ENCODE data around the gene VWA3B. TPM values are rescaled to one million over a fixed set of nuclear protein-coding genes. Genes with fewer than 3 reads are reported as not detected.
"Not testable (repeated sequence)": the region's sequence is repeated elsewhere in the genome, so short reads cannot be mapped to it uniquely, and the experiment has no call there.

The VWA3B gene
- total RNA-seq, 1 donor from 2014 or later, result under 0.01 TPM

DNA sequence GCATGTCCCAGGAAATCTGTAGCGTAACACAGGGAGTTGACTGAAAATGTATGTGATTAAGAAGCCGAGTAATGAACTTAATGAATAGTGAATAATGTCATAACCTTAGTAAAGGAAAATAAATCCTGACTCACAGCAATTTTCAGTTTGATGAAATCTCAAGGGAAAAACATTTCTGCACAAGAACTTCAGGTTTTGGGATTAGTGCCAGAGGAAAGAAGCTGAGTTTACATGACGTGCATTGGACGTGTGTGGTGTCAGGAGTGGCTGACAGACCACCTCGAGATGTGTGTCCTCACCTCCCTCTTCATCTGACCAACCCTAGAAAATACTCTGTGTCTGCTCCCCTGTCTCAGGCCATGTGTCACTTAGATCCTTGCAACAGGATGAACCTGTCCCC is 39.1 kb downstream of the VWA3B start:
- DNase-seq (ENCODE audit: low spot score in 2 of 2) (no peak), FAIRE-seq (no peak)

DNA sequence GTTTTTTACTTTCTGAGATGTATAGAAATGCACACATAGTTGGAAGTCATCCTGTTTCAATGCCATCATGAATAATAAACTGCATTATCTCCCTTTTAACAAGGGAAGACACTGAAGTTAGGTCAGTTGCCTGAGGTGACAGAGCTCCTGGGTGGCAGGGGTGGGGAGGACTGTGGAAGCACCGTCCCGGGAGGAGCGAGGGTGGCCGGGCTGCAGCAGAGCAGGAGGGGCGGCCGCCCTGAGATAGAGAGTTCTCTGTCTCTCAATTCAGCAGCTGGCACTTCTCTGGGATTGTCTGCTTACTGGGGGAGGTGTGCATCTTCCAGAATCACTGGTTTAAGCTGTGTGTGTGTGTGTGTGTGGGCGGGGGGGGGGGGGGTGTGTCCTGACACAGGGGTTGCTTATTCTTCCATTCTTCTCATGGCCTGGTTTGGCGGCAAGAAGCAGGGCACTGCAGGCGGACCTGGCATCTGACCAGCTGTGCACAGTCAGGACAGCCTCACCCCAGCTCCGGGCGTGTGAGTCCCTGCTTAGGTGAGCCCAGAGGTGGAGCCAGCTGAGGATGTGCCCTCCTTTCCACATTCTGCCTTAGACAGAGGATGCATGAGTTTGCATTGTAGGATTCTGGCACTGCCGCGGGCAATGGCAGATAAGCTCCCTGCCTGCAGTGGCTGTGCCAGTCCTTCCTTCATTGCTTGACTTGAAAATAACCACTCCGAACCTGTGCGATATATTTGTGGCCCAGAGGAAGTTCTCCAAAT is 40.4 kb downstream of the VWA3B start:
- no peak for FAIRE-seq
- DNase-seq (ENCODE audit: low spot score in 2 of 2), result no peak

DNA sequence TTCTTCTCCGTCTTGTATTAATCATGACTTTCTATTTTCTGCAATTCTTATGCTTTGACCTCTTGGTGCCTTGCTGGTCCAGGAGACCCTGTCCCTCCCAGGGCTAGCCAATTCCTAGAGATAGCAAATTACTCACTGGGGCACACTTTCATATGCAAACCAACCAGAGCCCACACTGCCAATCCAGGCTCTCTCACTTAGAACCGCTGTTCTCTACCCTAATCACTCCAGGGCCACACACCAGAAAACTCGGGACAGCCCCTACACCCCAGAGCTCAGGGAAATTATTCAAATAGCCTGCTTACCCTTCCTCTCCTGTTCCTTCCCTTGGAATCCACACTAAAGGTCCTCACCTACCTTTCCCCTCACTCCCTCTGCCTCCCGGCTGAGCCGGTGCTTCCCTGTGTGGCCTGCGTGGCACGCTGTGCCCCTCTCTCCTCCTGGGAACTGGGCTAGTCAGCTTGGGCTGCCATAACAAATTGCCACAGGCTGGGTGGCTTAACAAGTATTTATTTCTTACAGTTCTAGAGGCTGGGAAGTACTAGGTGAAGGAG is 41.7 kb downstream of the VWA3B start:
- FAIRE-seq (no peak), DNase-seq (ENCODE audit: low spot score in 2 of 2) (no peak)

DNA sequence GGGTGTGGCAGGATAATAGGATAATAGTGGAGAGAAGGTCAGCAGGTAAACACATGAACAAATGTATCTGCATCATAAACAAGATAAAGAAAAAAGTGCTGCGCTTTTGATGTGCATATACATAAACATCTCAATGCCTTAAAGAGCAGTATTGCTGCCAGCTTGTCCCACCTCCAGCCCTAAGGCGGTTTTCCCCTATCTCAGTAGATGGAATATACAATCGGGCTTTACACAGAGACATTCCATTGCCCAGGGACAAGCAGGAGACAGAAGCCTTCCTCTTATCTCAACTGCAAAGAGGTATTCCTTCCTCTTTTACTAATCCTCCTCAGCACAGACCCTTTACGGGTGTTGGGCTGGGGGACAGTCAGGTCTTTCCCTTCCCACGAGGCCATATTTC is 43.1 kb downstream of the VWA3B start:
- FAIRE-seq; DNase-seq (ENCODE audit: low spot score in 2 of 2): not testable (repeated sequence)

DNA sequence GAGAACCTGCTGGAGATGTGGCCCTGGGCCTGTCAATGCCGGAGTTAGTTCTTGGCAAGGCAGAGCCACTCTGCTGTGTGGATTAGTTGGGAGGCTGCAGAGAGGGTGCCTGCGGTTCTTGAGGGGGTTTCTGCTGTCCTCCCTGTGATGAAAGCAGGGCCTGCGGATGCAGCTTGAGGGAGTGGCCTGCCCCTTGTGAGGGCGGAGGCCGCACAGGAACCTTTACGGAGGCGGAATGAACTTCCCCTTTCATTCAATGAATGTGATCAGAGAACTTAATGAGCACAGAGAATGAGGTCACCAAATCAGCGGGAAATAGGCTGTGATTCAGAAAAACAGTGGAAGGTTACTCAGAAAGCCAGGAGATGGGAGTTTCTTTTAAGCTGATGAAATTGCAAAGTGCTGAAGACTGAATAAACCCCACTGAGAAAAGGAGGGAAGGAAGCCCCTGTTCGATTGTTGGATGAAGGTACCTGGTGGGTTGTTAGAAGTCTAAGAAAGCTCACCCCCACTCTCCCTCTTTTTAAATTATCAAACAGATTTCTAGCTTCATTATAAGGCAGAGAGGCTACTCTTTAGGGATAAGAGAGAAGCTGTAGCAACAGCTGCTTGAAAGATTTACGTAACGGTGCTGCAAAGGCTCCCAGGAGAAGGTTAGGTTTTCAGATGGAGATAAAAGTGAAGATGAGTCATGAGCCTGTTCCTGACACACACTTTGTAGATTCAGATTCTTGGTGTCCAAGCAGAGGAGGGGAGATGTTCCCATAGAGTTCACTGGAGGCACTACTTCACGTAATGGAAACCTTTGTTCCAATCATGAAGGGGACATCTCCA is 47.4 kb downstream of the VWA3B start:
- DNase-seq (ENCODE audit: low spot score in 2 of 2) (peak in 1 of 2 donors; percentile 55), FAIRE-seq (no peak)

DNA sequence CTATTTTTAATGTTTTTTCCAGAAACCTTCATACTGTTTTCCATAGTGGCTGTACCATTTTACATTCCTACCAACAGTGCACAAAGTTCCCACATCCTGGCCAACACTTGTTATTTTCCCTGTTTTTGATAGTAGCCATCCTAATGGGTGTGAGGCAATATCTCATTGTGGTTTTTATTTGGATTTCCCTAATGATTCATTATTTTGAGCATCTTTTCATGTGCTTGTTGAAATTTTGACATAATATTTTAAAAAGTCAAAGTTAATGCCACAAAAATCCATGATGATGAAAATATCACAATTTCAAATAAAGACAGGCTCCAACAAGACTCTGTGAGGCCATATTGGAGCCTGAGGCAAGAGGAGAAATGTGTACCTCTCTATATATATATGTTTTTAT is 50.2 kb downstream of the VWA3B start:
- FAIRE-seq, result no peak
- no peak for DNase-seq (ENCODE audit: low spot score in 2 of 2)

DNA sequence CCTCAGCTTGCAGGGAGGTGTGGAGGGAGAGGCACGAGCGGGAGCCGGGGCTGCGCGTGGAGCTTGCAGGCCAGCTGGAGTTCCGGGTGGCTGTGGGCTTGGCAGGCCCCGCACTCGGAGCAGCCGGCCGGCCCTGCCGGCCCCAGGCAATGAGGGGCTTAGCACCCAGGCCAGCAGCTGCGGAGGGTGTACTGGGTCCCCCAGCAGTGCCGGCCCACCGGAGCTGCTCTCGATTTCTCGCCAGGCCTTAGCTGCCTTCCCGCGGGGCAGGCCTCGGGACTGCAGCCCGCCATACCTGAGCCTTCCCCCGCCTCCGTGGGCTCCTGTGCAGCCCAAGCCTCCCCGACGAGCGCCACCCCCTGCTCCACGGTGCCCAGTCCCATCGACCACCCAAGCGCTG is 52.0 kb downstream of the VWA3B start:
- FAIRE-seq; DNase-seq (ENCODE audit: low spot score in 2 of 2): not testable (repeated sequence)

DNA sequence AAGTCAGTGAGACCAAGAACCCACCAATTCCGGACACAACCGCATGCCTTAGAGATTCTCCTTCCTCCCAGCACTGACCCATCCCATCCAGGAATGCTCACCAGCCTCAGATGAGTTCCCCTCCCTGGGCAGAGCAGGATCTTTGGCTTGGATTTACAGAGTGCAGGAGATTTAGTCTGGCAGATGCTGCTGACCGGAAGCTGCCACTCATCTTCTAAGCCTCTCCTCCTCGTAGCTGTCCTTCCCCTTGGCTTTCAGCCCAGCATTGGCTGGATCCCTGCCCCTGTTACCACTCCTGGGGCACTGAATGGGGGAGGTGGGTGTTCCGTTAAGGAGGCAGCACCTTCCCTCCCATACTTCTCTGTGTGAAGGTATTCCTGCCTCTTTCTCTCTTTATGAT is 53.2 kb downstream of the VWA3B start:
- FAIRE-seq (no peak), DNase-seq (ENCODE audit: low spot score in 2 of 2) (no peak)

DNA sequence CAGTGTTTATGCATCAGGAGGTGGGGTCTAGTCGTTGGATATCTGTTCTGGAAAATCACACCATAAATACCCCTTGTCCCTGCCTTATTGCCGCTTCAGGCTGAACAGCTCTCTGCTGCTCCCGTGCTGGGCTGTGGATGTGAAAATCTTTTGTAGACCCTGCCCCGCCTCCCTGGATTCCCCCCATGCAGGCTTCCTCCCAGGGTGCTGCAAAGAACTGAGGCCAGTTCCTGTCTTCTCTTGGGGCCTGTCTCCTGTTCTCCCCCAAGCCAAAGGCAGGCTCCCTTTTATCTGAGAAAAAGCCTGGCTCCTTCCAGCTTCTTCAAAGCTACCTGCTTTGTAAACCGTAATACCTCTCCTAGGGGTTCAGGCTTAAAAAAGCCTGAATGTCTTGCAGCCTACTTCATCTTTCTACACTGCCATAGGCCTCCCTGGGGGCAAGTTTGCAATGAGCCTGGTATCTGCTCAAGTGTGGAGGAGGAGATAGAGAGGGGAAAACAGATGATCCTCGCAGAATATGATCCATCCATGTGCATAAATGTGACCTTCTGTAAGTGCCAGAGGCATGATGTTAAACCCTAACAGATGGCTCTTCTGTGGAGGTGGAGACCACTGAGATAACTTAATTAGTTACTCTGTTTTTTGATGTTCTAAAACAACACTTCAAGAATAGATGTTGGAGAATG is 55.3 kb downstream of the VWA3B start:
- DNase-seq (ENCODE audit: low spot score in 2 of 2), result no peak
- FAIRE-seq, result no peak

DNA sequence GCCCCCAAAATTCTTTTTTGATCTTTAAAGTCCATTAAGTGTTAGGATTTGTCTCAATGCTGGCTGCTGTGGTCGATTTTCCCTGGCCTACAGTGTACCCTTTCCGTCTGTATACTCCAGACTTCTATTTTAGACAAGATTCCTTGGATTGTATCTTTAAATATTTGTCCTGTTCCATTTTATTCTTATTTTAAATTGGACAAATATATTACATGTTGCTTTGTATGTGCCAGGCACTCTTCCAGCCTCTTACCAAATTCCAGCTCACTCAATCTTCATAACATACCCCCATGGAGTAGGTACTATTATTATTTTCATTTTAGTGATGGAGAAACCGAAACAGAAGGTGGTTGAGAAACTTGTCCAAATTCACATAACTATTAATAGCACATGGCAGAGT is 58.1 kb downstream of the VWA3B start:
- DNase-seq (ENCODE audit: low spot score in 2 of 2) (no peak), FAIRE-seq (no peak)

DNA sequence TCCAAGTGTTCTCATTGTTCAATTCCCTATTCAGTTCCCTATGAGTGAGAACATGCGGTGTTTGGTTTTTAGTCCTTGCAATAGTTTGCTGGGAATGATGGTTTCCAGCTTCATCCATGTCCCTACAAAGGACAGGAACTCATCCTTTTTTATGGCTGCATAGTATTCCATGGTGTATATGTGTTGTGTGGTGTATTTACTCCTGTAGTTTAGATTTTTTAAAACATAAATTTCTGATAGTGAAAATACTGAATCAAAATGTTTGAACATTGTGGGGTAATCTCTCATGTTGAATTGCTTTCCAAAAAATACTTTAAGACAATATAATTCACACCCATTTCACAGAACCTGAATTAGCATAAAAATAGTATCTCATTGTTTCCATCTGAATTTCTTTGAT is 60.9 kb downstream of the VWA3B start:
- DNase-seq (ENCODE audit: low spot score in 2 of 2); FAIRE-seq: not testable (repeated sequence)

DNA sequence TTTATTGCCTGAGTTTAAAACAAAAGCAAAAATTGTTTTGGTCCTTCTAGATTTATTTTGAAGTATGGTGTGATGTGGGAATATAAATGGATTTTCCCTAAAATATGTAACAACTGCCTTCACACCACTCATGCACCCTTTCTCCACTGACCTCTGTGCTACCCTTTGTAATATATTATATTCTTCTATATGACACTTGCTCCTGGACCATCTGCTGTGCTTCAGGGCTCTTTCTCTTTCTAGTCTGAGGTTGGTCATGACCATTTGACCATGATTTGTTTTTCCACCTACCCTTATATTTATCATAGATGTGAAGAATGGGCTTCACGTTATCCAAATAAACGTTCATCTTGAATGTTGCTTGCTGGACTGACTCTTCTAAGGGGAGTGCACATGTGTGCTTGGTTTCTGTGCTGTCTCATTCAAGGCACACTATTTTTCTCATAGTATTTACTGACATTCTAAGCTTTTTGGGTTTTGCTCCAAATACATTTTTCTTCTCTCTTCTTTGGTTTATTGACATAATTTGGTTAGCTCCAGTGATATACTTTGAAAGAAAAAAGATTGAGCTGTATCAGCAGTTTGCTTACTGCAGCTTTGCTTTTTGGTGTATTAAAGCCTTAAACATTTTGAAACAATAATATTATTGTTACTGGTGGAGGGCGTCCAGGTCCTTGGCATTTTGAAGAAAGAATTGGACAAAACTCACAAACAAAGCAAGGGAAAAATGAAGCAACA is 61.8 kb downstream of the VWA3B start:
- DNase-seq (ENCODE audit: low spot score in 2 of 2), result no peak
- FAIRE-seq, result no peak

DNA sequence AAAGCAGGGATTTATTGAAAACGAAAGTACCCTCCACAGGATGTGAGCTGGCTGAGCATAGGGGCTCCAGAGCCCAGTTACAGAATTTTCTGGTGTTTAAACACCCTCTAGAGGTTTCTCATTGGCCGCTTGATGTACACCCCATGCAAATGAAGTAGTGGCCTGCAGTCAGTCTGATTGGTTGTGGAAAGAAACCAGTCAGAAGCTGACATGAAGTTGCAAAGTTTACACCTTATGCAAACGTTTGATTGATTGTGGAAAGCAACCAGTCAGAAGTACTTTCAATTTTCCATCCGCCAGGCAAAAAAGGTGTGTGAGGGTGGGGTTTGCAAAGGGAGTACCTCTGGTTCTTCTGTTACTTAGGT is 62.3 kb downstream of the VWA3B start:
- DNase-seq (ENCODE audit: low spot score in 2 of 2), result no peak
- no peak for FAIRE-seq

DNA sequence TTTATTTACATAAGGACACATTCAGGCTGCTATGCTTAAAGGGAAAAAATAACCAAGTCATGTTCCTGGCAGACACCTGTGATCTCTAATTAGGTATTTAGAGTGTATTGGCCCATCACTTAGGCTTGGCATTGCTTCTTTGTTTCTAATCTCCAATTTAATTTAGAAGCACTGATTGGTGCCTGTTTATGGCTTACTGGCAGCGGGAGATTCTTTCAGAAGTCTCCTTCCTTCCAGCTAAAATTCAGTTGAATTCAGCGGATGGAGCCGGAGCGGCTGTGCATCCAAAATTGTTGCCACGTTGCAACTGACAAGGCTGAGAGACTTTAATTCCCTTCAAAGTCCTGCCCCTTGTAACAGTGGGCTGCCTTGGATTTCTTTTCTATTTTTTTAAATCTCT is 66.5 kb downstream of the VWA3B start:
- no peak for DNase-seq (ENCODE audit: low spot score in 2 of 2)
- FAIRE-seq, result no peak

DNA sequence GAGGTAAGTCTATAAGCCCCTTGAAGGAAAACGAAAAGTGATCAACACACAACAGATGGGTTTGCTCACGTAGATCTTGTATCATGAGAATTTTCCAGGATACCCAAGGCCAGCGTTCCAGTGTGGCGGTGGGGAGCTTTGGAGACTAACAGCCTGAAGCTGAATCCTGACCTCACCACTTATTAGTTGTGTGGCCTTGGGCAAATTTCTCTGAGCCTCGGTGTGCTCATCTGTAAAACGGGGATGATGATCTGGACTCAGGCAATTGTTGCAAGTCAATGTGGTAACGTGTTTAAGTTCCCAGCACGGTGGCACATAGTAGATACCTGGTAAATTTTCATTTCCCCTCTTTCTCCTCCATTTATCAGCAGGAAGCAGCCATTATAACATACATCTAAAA is 68.3 kb downstream of the VWA3B start:
- FAIRE-seq (no peak), DNase-seq (ENCODE audit: low spot score in 2 of 2) (no peak)

DNA sequence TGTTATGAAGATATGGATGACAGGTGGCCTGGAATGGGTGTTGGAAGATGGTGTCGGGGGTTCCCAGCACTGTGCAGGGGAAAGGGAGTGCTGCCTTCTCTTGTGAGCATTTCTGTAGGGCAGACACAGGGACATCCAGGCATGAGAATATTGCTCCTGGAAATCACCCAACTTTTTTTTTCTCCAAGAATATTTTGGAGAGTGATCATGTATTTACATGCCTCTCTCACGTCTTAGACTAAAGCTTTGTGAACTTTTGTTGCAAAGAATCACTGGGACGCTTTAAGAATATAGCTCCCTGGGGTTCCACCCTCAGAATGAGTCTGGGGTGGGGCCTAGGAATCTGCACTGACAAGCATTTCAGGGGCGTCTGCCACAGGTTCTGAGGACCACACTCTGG is 68.7 kb downstream of the VWA3B start:
- no peak for FAIRE-seq

DNA sequence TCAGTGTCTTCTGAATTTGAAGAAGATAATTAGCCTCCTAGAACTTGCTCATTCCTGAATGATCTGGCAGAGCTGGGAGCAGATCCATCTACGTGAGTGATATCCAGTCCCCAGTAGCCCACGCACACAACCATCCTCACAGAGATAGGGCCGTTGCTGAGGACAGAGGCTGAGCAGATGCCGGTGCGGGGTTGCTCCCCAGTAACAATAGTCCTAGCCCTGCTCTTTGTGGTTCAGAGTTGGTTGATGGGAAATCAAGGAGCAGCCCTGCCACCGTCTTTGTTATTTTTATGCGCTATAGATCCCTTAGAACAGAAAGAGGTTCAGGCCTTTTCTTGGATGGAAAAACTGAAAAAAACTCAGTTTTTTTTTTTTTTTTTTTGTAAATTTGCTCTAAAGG is 69.3 kb downstream of the VWA3B start:
- DNase-seq (ENCODE audit: low spot score in 2 of 2) (no peak), FAIRE-seq (no peak)

More for the DNA sequence above, 68.7 kb downstream of the VWA3B start:
- DNase-seq (ENCODE audit: low spot score in 2 of 2), result no peak

DNA sequence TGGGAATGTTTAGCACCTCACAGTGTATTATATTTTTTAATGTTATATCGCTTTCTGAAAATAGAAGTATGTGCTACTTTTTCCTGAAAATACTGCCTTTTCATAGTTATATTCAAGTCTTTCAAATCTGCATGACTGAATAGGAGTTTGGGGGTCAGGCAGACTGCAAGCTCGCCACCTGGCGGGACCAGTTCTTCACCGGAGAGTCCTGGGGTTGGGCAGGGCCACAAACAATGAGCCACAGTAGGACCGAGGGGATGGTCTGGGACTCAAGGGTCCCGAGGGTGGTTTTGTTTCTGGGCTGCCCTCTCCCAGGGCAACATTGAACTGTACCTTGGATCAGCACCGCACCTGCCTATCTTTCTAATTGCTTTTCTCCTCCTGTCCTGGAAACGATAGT is 70.6 kb downstream of the VWA3B start:
- DNase-seq (ENCODE audit: low spot score in 2 of 2) (no peak), FAIRE-seq (no peak)

DNA sequence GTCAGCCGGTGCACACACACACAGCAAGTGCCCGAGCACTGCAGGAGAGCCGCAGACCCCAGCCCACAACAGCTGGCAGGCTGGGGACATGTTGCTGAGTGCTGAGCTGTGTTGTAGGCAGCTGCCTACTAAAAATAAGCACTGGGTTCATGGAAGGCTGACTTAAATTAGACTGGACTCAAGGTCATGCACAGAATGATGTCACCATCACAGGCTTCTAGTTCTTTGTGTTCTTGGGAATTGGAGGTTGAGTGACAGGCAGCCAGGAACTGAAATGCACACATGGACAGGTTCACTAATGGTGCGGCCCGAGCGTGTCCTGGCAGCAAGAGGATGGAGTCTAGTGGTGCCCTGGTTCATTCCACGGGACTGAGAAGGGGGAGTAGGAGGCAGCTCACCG is 71.3 kb downstream of the VWA3B start:
- DNase-seq (ENCODE audit: low spot score in 2 of 2) (no peak), FAIRE-seq (no peak)

DNA sequence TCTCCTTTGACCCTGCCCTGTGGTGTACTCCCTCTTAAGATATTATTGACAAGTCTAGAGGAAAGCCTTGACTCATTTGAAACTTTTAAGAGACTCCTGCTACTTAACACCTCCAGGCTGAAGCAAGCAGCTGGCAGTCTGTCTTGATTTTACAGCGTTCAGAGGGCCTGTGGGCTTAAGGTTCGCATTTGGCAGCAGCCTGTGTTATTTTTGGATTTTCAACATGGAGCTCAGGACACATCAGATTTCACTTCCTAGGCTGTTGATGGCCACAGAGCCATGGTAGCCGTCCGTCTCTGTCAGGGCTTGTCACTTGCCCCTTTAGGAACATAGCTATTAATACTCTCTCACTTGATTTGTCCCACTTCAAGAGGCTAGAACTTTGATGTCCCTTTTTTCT is 73.6 kb downstream of the VWA3B start:
- DNase-seq (ENCODE audit: low spot score in 2 of 2) (no peak), FAIRE-seq (no peak)

All from frontal cortex (tissue), 4 donors.